ENCODE measurements around the gene ARHGAP40.

ARHGAP40 gene

DNA sequence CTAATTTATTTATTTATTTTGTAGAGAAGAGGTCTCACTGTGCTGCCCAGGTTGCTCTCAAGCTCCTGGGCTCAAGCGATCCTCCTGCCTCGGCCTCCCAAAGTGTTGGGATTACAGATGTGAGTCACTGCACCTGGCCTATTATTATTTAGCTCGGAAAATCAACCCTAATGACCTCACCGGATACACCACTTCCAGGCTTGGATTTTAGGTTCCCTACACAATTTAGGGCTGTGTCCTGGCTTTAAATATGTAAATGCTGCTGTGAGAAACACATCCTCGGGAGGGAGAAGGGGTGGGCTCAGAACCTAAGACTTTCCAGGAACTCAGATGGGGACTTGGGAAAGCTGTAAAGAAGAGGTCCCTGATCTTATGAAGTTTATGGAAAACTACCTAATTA, 71.7 kb downstream of the ARHGAP40 start:
- in situ Hi-C loops (cut with MboI; ENCODE audit: low sequenced_read_pairs) = no loop called here

DNA sequence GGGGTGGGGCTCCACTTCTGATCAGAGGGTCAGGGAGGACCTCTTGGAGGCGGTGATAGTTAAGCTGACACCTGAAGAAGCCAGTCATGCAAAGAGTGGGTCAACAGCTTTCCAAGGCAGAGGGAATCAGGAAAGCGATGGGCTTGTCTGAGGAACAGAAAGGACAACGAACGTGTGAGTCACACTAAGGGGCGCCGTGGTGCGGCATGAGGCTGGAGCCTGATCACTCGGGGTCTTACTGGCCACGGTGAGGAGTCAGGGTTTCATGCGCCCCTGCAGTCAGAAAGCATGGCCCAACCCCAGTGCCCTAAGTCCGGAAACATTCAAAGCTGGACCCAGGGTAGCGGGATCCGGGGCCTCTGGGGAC, 72.1 kb downstream of the ARHGAP40 start:
- in situ Hi-C loops (cut with MboI; ENCODE audit: low sequenced_read_pairs) = no loop called here

DNA sequence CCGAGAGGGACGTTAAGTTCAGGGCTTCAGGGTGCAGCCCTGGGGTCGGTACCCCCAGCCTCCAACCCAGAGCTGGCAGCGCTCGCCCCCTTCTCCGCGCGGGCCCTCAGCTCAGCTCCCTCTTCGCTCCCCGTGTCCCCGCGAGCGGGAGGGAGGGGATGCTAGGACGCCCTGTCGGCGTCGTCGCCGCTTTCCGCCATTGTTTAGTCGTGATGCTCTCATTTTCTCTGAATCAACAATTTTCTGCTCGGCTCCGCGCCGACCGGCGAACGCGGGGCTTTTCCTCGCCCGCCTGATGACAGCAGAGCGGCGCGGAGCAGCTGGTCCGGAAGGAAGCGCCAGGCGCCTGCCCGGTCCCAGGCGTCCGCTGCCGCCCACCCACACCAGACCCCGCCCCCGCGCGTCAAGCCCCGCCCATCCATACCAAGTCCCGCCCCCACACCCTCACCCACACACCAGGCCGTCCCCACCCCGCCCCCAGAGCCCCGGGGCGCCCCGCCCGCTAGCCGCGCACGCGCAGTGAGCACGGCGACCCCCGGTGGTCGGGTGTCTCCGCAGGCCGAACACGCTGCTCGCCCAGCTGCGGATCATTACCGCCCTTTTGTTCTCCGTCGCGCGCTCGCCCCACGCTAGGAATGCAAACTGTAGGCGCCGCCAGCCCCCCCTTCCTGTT, 72.6 kb downstream of the ARHGAP40 start:
- in situ Hi-C loops (cut with MboI; ENCODE audit: low sequenced_read_pairs) = no loop called here

DNA sequence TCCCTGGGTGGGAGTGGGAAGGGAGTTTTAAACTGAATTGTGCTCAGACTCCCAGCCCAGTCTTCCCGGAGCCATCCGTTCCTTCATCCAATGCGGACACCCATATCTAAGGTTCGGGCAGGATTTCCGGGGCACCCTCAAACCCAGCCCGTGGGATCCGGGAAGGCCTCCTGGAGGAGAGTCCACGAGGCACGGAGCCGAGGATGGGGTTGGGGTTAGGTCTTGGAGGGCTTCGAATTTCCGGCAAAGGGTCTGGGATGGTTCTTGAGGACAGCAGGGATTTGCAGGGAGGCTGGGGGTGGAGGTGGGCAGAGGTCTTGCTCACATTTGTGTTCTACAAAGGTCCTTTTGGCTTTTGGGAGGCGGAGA, 73.1 kb downstream of the ARHGAP40 start:
- in situ Hi-C loops (cut with MboI; ENCODE audit: low sequenced_read_pairs) = no loop called here

DNA sequence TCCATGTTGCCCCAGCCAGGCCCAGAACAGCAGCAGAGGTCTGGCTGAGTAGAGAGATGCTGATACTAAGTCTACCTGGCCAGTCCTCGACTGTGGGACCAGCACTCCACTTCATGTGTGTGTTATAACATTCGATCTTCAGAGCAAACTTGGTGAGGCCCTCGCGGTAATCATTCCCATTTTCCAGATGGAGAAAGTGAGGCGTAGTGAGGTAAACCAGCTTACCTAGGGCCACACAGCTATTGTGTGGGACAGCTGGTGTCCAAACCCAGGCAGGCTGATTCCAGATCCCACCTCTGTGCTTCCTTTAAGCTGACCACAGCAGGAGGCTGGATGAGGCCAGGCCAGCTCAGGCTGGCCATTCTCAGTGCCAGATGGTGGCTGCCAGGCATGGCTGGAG, 75.0 kb downstream of the ARHGAP40 start:
- in situ Hi-C loops (cut with MboI; ENCODE audit: low sequenced_read_pairs) = no loop called here

DNA sequence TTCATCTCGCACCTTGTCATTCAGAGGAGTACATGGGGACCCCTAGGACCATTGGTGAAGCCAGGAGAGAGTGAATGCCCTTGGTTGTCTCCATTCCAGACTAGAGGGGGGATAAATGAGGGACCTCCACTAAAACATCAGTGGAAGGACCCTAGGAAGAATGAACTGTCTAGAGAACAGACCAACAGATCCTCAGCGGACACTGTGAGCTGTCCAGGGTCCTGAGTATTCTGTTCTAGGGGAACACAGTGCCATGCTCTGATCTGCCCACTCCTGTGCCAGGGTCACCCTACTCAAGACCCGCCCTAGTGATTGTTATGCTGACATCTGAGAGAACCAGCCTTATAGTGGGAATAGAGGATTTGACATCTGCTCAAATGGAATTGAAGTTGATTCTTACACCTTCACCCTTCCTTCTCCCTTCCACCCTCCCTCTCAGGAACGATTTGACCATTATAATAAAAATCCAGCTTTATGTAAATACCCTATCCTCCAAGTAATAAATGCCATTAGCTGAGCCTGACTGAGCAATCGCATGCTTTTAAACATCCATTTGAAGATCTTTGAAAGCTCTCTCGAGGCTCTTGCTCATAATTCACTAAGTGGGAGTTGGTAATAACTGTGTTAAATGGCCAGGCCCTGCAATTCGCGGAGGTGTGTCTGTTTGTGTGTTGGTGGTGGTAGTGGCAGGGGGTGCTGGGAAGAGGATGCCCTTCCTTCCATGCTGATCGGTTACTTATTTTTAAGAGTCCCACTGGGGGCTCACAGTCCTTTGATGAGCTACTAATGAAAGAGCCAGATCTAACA, 79.1 kb downstream of the ARHGAP40 start:
- in situ Hi-C loops (cut with MboI; ENCODE audit: low sequenced_read_pairs) = no loop called here

DNA sequence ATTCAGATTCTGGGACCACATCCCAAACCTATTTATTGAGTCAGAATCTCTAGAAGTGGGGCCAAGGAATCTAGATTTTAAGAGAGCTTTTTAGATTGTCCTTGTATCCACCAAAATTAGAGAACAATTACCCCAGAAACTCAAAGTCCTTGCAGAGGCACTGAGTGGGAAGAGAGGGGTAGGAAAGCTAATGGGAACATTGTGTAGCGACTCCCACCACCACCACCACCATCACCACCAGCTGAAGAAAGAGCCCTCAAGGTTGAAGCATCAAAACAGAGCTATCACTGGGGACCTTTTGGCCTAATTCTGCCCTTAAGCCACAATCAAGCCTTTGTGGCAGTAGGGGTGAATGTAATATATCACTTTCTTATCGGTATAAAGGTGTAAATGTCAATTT, 83.7 kb downstream of the ARHGAP40 start:
- in situ Hi-C loops (cut with MboI; ENCODE audit: low sequenced_read_pairs) = no loop called here

DNA sequence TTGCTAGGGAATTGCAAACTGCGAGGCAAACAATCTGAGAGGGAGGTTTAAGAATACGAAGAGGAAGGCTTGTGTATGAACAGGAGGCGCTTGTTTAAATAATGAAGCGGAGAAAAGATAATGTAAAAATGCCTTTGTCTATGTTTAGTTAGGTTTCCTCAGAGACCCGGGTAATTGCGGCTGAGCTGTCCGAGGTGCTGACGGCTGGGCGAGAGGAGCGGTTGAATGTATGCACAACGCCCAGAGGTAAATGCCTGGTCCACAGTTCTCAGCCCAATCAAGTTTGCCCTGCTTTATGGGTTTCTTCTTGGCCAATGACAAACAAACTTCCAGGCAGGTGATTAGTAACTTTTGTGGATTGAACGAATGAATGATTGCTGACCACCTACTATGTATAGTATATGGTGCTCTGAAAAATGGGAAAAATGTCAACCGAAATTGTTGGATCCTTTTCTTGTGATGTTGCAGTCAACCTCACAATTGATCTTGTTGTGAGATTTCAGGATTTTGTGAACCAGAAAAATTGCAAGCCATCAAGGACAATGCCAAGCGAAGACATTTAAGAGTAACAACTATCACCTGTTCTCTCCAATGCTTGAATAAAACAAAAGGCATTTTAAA, 84.4 kb downstream of the ARHGAP40 start:
- in situ Hi-C loops (cut with MboI; ENCODE audit: low sequenced_read_pairs) = no loop called here

DNA sequence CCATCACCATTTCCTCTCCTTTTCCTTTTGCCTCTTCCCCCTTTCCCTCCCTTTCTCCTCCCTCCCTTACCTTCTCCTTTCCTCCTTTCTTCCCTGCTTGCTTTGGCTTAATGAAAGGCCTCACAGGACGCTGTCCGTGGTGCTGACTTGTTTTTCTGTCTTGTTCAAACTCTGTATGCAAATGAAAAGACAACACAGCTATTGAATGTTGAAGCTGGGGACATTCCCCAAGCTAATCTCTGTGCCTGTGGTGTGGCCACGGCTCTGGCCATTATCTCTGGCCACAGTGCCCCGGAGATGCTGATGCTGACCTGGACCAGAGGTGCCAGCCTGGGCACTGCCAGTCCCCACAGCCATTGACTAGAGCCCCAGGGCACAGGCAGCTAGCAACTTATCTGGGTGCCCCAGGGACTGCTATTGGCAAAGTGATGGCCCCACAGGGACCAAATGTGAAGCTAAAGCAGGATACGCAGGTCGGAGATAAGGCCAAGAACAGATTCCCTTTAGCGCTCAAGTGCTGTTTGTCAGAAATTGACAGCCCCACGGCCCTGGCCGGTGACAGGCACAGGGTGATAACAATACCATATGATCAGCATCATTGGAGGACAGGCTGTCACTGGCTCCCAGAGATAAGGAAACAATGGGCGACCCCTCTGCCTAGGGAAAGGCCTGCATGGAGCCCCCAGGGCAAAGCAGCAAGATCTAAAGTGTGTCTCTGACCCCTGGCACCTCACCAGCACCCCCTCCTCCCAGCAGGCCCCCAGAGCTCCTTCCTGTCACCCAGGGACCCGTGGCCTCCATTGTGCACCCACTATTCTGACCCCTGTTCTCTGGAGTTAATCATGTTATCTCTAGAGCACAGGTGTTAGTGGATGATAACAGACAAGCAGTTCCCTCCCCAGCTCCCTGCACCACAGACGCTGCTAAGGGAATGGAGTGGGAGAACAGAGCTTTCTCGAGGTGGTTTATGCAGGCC, 91.1 kb downstream of the ARHGAP40 start:
- in situ Hi-C loops (cut with MboI; ENCODE audit: low sequenced_read_pairs) = no loop called here

DNA sequence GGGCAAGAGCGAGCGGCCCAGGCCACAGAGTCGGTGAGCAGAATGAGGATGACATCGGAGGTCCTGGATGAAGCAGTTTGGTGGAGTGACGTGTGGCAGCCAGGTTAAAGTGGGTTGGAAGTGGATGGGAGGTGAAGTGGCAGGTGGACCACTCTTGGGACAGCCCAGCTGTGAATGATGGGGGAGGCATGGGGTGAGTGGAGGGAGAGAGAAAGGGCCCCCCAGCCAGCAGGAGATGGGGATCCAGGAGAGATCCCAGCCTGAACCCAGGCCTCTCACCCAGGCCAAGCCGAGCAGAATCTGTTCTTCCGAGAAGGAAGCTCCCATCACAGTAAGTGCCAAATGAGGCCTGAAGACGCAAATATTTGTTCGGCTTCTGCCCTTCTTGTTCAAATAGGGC, 95.7 kb downstream of the ARHGAP40 start:
- in situ Hi-C loops (cut with MboI; ENCODE audit: low sequenced_read_pairs) = no loop called here

DNA sequence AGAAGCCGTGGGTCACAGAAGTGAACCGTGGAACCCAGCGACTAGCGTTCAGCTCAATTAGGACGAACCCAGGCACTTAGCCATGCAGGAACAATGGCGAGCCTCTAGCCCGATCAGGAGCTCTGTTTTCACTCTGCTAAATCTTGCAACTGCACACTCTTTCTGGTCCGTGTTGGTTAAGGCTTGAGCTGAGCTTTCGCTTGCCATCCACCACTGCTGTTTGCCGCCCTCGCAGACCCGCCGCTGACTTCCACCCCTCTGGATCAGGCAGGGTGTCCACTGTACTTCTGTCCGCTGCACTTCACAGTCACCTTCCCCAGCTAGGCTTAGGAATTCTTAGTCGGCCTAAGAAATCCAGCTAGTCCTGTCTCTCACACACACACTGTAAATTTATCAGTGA, 96.9 kb downstream of the ARHGAP40 start:
- in situ Hi-C loops (cut with MboI; ENCODE audit: low sequenced_read_pairs) = no loop called here

DNA sequence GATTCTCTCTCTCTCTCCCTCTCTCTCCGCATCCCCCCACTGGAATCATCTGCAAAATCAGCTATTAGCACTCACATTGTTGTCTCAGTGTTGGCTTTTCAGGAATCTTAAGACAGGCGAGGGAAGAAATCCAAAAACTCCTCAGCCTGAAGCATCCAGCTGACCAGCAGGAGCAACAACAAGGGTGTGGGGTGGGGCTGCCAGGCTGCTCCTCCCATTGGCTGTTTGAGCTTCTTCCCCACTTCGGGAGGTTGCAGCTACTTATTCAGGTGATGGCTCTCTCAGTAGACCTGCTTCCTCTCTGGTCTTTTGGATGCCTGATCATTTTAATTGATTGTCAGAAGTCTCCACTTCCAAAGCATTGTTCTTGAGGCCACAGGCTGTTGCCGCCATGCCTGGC, 98.5 kb downstream of the ARHGAP40 start:
- in situ Hi-C loops (cut with MboI; ENCODE audit: low sequenced_read_pairs) = no loop called here
